ENCODE data around the gene TUBA8. TPM values are rescaled to one million over a fixed set of nuclear protein-coding genes. Genes with fewer than 3 reads are reported as not detected.

TUBA8 gene
- total RNA-seq, 1 experiment from 2014 or later, result 0.06 TPM

DNA sequence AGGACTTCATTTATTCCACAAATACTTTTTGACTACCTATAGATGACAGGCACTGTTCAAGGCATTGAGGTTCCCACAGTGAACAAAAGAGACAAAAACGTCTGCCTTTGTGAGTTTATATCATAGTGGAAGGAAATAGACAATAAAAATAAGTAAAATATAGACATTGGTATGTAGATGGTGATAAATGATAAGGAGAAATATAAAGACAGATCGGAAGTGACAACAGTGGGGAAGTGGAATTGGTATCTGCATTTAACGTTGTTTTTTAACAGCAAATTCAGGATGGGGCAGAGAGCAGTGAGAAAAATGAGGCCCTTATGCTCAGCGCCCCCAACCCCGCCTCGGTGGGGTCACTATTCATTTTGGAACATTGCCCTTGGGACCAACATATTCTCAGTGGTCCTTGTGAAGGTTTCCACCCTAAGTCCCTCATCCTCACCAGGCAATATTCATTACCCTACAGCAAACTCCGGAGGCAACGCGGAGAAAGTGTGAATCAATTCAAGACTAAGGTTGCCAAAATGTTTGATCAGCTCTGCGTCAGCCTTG is 33.4 kb upstream of the TUBA8 start:
- no peak for DNase-seq (ENCODE audit: low spot score)

- peak; percentile 88 for DNase-seq (ENCODE audit: low spot score)
Measured at GRCh38 chr22:18077639-18078328, 32.8 kb upstream of the TUBA8 start, which contains the start of gene PEX26. Gene PEX26 (plus strand): TSS chr22:18077990. CDS start chr22:18078377, 387 bp downstream.

GRCh38 chr22:18078329-18079041 is 32.1 kb upstream of the TUBA8 start:
- DNase-seq (ENCODE audit: low spot score), result no peak

- no peak for DNase-seq (ENCODE audit: low spot score)
Measured at GRCh38 chr22:18079706-18080233, 30.8 kb upstream of the TUBA8 start.

GRCh38 chr22:18081416-18081815 is 29.2 kb upstream of the TUBA8 start:
- no peak for DNase-seq (ENCODE audit: low spot score)

- DNase-seq (ENCODE audit: low spot score), result no peak
Measured at GRCh38 chr22:18082467-18082866, 28.1 kb upstream of the TUBA8 start.

GRCh38 chr22:18083406-18083805 is 27.2 kb upstream of the TUBA8 start:
- DNase-seq (ENCODE audit: low spot score), result no peak

- DNase-seq (ENCODE audit: low spot score), result no peak
Measured at GRCh38 chr22:18085188-18085587, 25.4 kb upstream of the TUBA8 start.

DNA sequence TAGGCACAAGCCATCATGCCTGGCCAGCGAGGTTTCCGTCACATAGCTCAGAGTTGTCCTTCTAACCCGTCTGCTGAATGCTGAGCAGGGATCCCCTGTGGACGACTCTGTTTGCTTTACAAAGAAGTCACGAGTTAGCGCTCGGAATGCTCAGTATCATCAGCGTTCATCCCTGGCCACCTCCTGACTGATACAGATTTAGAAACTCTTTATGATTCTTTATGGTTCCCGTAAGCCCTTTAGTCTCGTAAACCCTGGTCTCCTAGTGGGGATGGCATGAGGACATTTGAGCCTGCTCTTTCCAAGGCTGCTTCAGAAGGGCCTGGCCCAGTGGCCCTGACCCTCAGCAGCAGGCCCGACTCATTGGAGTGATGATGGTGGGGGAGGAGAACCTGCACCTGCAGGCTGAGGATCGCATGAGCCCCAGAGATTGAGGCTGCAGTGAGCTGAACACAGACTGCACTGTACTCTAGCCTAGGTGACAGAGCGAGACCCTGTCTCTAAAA is 23.2 kb upstream of the TUBA8 start:
- DNase-seq (ENCODE audit: low spot score), result no peak

- DNase-seq (ENCODE audit: low spot score), result no peak
Measured at GRCh38 chr22:18088825-18089568, 21.6 kb upstream of the TUBA8 start.

GRCh38 chr22:18090286-18090685 is 20.3 kb upstream of the TUBA8 start:
- no peak for DNase-seq (ENCODE audit: low spot score)

DNA sequence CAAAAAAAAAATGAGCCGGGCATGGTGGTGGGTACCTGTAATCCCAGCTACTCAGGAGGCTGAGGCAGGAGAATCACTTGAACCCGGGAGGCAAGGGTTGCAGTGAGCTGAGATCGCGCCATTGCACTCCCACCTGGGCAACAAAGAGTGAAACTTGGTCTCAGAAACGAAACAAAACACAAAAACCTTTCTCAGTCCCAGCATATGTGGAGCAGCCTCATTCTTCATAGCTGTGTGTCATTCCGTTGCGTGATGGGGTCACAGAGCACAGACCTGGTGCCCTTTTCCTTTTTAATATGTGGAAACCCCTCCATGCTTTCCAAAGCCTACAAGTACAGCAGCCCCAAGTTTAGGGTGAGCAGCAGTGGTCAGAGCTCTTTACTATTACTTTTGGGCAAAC is 19.1 kb upstream of the TUBA8 start:
- DNase-seq (ENCODE audit: low spot score), result no peak

DNA sequence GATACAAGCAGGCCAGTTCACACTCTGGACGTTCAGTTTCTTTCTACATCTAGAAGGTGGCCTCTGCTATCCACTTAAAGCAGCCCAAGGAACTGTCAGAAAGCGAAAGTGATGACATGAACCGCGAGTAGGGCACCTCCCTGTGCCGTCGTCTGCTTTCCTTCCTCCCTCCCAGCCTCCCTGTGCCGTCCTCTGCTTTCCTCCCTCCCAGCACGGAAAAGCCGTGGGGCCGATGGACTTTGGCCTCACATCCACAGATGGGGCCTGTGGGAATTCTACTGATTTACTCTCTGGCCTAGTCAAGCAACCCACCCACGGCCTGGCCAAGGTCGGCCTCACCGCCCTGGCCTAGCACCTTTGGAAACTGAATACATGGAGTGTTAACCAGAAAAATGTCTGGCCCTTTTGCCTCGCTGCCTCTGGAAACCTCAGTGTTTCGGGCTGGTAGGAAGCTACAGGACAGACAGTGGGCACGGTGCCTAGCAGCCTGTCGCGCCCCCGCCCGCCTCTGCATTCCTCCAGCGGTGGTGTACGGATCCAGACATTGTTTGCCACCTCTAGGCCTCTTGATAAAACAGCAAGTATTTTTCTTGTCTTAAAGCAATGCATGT is 18.6 kb upstream of the TUBA8 start:
- DNase-seq (ENCODE audit: low spot score), result peak; percentile 33

GRCh38 chr22:18093661-18094060 is 16.9 kb upstream of the TUBA8 start:
- DNase-seq (ENCODE audit: low spot score), result no peak

- DNase-seq (ENCODE audit: low spot score), result no peak
Measured at GRCh38 chr22:18095101-18095805, 15.4 kb upstream of the TUBA8 start.

GRCh38 chr22:18096823-18097222 is 13.8 kb upstream of the TUBA8 start:
- DNase-seq (ENCODE audit: low spot score), result no peak

GRCh38 chr22:18100781-18101180 is 9.8 kb upstream of the TUBA8 start:
- DNase-seq (ENCODE audit: low spot score), result no peak

DNA sequence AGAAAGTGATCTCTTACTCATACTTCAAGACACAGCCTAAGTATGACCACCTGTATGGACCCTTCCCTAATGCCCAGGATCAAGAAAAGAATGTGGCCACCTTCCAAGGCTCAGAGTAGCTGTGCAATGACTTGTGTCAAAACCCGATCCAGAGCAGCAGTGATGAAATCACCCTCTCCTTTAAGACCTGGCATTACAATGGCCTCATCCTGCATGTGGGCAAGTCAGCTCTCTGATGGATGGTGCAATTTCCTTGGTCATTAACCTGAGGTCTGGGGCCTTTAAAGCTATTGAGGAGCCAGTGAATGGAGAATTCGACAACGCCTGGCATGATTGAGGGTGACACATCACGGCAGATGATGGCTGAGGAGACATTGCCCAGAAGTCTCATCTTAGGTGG is 9.1 kb upstream of the TUBA8 start:
- no peak for DNase-seq (ENCODE audit: low spot score)

GRCh38 chr22:18103527-18104269 is 6.9 kb upstream of the TUBA8 start:
- no peak for DNase-seq (ENCODE audit: low spot score)

- peak; percentile 13 for DNase-seq (ENCODE audit: low spot score)
Measured at GRCh38 chr22:18104566-18104965, 6.0 kb upstream of the TUBA8 start.

All from H4 (cell line).